Measurements from ENCODE around the gene TNFRSF13B. TPM values are rescaled to one million over a fixed set of nuclear protein-coding genes. Genes with fewer than 3 reads are reported as not detected.

The TNFRSF13B gene
- total and polyA plus RNA-seq, 2 donors from 2014 or later, result 1.4 TPM; not detected in 1

DNA sequence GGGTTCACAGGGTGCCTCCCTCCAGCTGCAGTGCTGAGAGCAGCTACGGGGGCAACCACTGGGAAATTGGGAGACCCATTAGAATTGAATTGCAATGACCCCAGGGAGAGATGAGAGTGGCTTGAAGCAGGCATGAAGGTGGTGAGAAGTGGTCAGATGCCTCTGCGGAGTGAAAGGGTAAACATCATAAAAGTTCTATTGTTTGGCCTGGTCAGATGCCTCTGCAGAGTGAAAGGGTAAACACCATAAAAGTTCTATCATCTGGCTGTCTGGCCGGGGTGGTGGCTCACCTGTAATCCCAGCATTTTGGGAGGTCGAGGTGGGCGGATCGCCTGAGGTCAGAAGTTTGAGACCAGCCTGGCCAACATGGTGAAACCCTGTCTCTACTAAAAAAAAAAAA, 53.5 kb downstream of the TNFRSF13B start:
- Histone ChIP-seq H3K36me3 (ENCODE audit: control insufficient read depth in 2 of 3, insufficient read depth in 3 of 3, low read length in 3 of 3) (no peaks in the 10 kb centered on the region), H3K4me1 (ENCODE audit: control insufficient read depth in 2 of 3, insufficient read depth in 2 of 3, low read depth in 1 of 3, low read length in 3 of 3) (no peaks in the 10 kb centered on the region), H3K9me3 (ENCODE audit: control insufficient read depth in 2 of 3, insufficient read depth in 1 of 3, low read length in 3 of 3) (no peaks in the 10 kb centered on the region), H3K4me3 (ENCODE audit: low read length in 3 of 3) (no peak overlapping the region), H3K27me3 (ENCODE audit: control insufficient read depth, insufficient read depth, low read length) (no peaks in the 10 kb centered on the region), H3K27ac (ENCODE audit: low read depth in 2 of 2, low read length in 2 of 2) (no peak overlapping the region), H3K9ac (ENCODE audit: low read length in 3 of 3) (no peak overlapping the region)
- TF ChIP-seq, protein P1, sequence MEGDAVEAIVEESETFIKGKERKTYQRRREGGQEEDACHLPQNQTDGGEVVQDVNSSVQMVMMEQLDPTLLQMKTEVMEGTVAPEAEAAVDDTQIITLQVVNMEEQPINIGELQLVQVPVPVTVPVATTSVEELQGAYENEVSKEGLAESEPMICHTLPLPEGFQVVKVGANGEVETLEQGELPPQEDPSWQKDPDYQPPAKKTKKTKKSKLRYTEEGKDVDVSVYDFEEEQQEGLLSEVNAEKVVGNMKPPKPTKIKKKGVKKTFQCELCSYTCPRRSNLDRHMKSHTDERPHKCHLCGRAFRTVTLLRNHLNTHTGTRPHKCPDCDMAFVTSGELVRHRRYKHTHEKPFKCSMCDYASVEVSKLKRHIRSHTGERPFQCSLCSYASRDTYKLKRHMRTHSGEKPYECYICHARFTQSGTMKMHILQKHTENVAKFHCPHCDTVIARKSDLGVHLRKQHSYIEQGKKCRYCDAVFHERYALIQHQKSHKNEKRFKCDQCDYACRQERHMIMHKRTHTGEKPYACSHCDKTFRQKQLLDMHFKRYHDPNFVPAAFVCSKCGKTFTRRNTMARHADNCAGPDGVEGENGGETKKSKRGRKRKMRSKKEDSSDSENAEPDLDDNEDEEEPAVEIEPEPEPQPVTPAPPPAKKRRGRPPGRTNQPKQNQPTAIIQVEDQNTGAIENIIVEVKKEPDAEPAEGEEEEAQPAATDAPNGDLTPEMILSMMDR (IDR thresholded peaks at IDR 0.05; ENCODE audit: borderline replicate concordance, extremely low read depth, insufficient read depth), result no peak
- DNase-seq, result peak in 2 of 5 donors; percentile 7 to 18
- intact Hi-C loops (cut with DNase I), result no loop called here
- no peak for FAIRE-seq

DNA sequence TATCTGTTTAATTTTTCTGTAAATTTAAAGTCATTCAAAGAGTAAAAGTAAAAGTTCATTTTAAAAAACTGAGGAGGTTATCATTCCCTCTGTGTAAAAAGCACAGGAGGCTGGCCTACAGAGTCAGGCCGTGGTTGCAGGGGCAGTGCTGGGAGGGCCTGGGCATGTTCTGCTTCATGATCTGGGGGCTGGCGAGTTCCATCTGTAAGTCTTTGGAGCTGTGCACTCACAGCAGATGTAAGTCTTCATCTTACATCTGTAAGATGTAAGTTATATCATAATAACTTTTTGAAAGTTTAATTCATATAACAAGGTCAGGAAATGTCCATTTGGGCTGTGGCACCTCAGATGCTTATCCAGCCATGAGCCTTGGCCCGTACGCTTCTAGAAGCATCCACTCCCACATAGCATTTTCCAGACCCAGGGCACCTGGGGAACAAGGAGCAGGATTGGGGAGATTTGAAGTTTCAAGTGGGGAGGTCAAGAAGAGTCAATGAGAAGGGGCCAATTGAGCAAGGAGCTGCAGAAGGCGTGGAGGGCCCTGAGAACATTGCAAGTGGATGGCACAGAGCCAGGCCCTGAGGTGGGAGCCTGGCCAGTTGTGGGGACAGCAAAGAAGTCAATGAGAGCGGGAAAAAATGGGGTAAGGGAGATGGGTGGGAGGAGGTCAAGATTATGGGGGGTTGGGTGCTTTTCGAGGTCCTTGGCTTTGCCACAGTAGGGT, 54.1 kb downstream of the TNFRSF13B start:
- DNase-seq (peak in 3 of 5 donors; percentile 9 to 29 (median 26)), FAIRE-seq (no peak)
- Histone ChIP-seq H3K4me3 (ENCODE audit: low read length in 3 of 3) (no peak overlapping the region), H3K9ac (ENCODE audit: low read length in 3 of 3) (no peak overlapping the region), H3K4me1 (ENCODE audit: control insufficient read depth in 2 of 3, insufficient read depth in 2 of 3, low read depth in 1 of 3, low read length in 3 of 3) (no peaks in the 10 kb centered on the region), H3K27me3 (ENCODE audit: control insufficient read depth, insufficient read depth, low read length) (no peaks in the 10 kb centered on the region), H3K36me3 (ENCODE audit: control insufficient read depth in 2 of 3, insufficient read depth in 3 of 3, low read length in 3 of 3) (no peaks in the 10 kb centered on the region), H3K27ac (ENCODE audit: low read depth in 2 of 2, low read length in 2 of 2) (no peak overlapping the region), H3K9me3 (ENCODE audit: control insufficient read depth in 2 of 3, insufficient read depth in 1 of 3, low read length in 3 of 3) (no peaks in the 10 kb centered on the region)
- intact Hi-C loops (cut with DNase I), result no loop called here
- TF ChIP-seq, protein P1 (IDR thresholded peaks at IDR 0.05; ENCODE audit: borderline replicate concordance, extremely low read depth, insufficient read depth), result no peak

DNA sequence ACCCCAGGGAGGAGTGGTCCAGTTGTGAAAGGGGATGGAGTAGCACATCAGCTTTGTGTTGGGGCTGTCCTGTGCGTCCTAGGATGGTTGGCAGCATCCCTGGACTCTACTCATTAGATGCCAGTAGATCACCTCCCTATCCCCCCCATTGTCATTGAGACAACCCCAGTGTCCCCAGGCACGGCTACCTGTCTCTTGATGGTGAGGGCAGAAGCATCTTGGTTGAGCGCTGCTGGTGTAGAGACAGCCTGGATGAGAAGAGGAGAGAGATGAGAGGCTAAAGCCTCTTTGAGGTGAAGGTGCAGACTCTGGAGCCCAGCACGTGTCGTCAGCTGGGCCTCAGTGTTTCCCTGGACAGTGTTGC, 55.4 kb downstream of the TNFRSF13B start:
- H3K36me3 ChIP-seq (ENCODE audit: control insufficient read depth in 2 of 3, insufficient read depth in 3 of 3, low read length in 3 of 3), result no peaks in the 10 kb centered on the region
- no peak overlapping the region for H3K9ac ChIP-seq (ENCODE audit: low read length in 3 of 3)
- no peak overlapping the region for H3K27ac ChIP-seq (ENCODE audit: low read depth in 2 of 2, low read length in 2 of 2)
- H3K27me3 ChIP-seq (ENCODE audit: control insufficient read depth, insufficient read depth, low read length), result no peaks in the 10 kb centered on the region
- H3K9me3 ChIP-seq (ENCODE audit: control insufficient read depth in 2 of 3, insufficient read depth in 1 of 3, low read length in 3 of 3), result no peaks in the 10 kb centered on the region
- no peaks in the 10 kb centered on the region for H3K4me1 ChIP-seq (ENCODE audit: control insufficient read depth in 2 of 3, insufficient read depth in 2 of 3, low read depth in 1 of 3, low read length in 3 of 3)
- TF ChIP-seq, protein P1 (IDR thresholded peaks at IDR 0.05; ENCODE audit: borderline replicate concordance, extremely low read depth, insufficient read depth), result no peak
- DNase-seq (no peak), FAIRE-seq (no peak)
- intact Hi-C loops (cut with DNase I), result no loop called here
- no peak overlapping the region for H3K4me3 ChIP-seq (ENCODE audit: low read length in 3 of 3)
